HCT116 (cell line): ENCODE data around the gene ATP6V1G2. TPM values are rescaled to one million over a fixed set of nuclear protein-coding genes. Genes with fewer than 3 reads are reported as not detected.
A peak's percentile ranks its signal among the peaks of the same experiment; 100 is the strongest.

Source experiments
- ATAC-seq: fragments of 200-7000 bp; cut with Tn5 transposase; 2 replicates; pipeline ENCODE4 v1.9.1; 2020; ENCODE audit warnings: mild to moderate bottlenecking, moderate library complexity
- BruUV-seq: library from RNA; stranded (reverse); fragments of 400-500 nt; replicated peaks from 2 replicates; lab custom pipeline; 2021; lab: Mats Ljungman, UMichigan
- CTCF ChIA-PET: fragments of 300-600 bp; sonication (Branson Sonifier 250); formaldehyde crosslinking; loops from one replicate; lab custom pipeline; 2021; ENCODE audit warnings: antibody characterized with exemption; lab: Charles Lee
- POLR2A ChIA-PET: fragments of 300-600, 350-600 bp; sonication (Branson Sonifier 250); formaldehyde crosslinking; loops from one replicate; lab custom pipeline; 2021; ENCODE audit warnings: antibody characterized with exemption; lab: Charles Lee
- RAD21 ChIA-PET, 2 experiments: fragments of 300-600 bp; sonication (Branson Sonifier 250); formaldehyde crosslinking; loops; one replicate each; lab custom pipeline; 2023; ENCODE audit warnings: low total read pairs in 2 of 2; ENCODE audit not compliant: uncharacterized antibody in 2 of 2, unreplicated experiment in 2 of 2, low non-redundant PET in 1 of 2; lab: Charles Lee
- DNase-seq: peaks from one replicate; pipeline ENCODE4 v3.0.0-alpha.2; 2010; ENCODE audit warnings: low read depth, low spot score
- H2AFZ ChIP-seq: fragments of 200-600 bp; shearing (Covaris generic), sonication (generic); 2 replicates; pipeline ENCODE4 v1.6.1; 2017; ENCODE audit warnings: low read depth, mixed run types, mixed read lengths, antibody characterized with exemption, low read length; ENCODE audit not compliant: poor library complexity, severe bottlenecking
- H3K27ac ChIP-seq: 2 replicates; pipeline ENCODE4 v1.5.1; 2012; ENCODE audit warnings: low read depth, low read length
- H3K27me3 ChIP-seq: fragments of 200-600 bp; sonication (generic); 2 replicates; pipeline ENCODE4 v1.6.1; 2016; ENCODE audit warnings: mixed run types, low read length, mixed read lengths; ENCODE audit not compliant: insufficient read depth
- H3K36me3 ChIP-seq, 2 experiments: fragments of 200-500 bp in 1 of 2; fragments of 200-600 bp in 1 of 2; sonication (Bioruptor generic) in 1 of 2; sonication (generic) in 1 of 2; 2 replicates each; pipeline versions ENCODE4 v1.5.1 to v1.6.1; 2014 to 2016; ENCODE audit warnings: low read length in 2 of 2, inconsistent platforms in 1 of 2, mixed read lengths in 1 of 2, mixed run types in 1 of 2; ENCODE audit not compliant: insufficient read depth in 2 of 2, control insufficient read depth in 1 of 2
- H3K4me1 ChIP-seq, 2 experiments: fragments of 200-600 bp in 1 of 2; sonication (generic) in 1 of 2; 2 replicates each; pipeline versions ENCODE4 v1.5.1 to v1.6.1; 2012 to 2017; ENCODE audit warnings: low read length in 2 of 2, inconsistent platforms in 1 of 2, mild to moderate bottlenecking in 1 of 2, mixed read lengths in 1 of 2, mixed run types in 1 of 2, moderate library complexity in 1 of 2; ENCODE audit not compliant: insufficient read depth in 2 of 2, control insufficient read depth in 1 of 2
- H3K4me2 ChIP-seq: fragments of 200-600 bp; sonication (generic); 2 replicates; pipeline ENCODE4 v1.6.1; 2017; ENCODE audit warnings: mixed run types, low read length, mixed read lengths
- H3K4me3 ChIP-seq, 2 experiments: fragments of 200-600 bp in 1 of 2; sonication (generic) in 1 of 2; replicated peaks in 1 of 2; 2 replicates each; pipeline ENCODE4 v1.5.1; 2011 to 2016; ENCODE audit warnings: low read length in 2 of 2, control low read depth in 1 of 2, low read depth in 1 of 2, mild to moderate bottlenecking in 1 of 2, mixed read lengths in 1 of 2, mixed run types in 1 of 2
- H3K79me2 ChIP-seq: fragments of 200-600 bp; sonication (generic); 2 replicates; pipeline ENCODE4 v1.6.1; 2017; ENCODE audit warnings: mild to moderate bottlenecking, mixed run types, low read length, moderate library complexity, mixed read lengths; ENCODE audit not compliant: insufficient read depth
- H3K9ac ChIP-seq: fragments of 200-600 bp; sonication (generic); 2 replicates; pipeline ENCODE4 v1.6.1; 2016; ENCODE audit warnings: low read length, mixed read lengths
- H3K9me2 ChIP-seq: fragments of 200-600 bp; sonication (generic), shearing (Covaris generic); 2 replicates; pipeline ENCODE4 v1.6.1; 2017; ENCODE audit warnings: mixed run types, mild to moderate bottlenecking, moderate library complexity; ENCODE audit not compliant: insufficient read depth
- H3K9me3 ChIP-seq, 2 experiments: fragments of 200-500 bp in 1 of 2; fragments of 200-600 bp in 1 of 2; sonication (Bioruptor generic) in 1 of 2; sonication (generic) in 1 of 2; 2 replicates each; pipeline ENCODE4 v1.6.1; 2014 to 2017; ENCODE audit warnings: low read length in 2 of 2, mixed read lengths in 2 of 2, inconsistent platforms in 1 of 2, low read depth in 1 of 2, mild to moderate bottlenecking in 1 of 2, mixed run types in 1 of 2, moderate library complexity in 1 of 2; ENCODE audit not compliant: control insufficient read depth in 1 of 2, insufficient read depth in 1 of 2
- H4K20me1 ChIP-seq: fragments of 200-600 bp; sonication (generic), shearing (Covaris generic); 2 replicates; pipeline ENCODE4 v1.6.1; 2017; ENCODE audit warnings: mixed run types, mild to moderate bottlenecking, moderate library complexity; ENCODE audit not compliant: insufficient read depth
- ATF3 ChIP-seq: IDR thresholded peaks from 2 replicates; pipeline ENCODE4 v1.6.1; 2012
- CBX3 ChIP-seq: IDR thresholded peaks from 2 replicates; pipeline ENCODE4 v1.6.1; 2012; ENCODE audit warnings: low read depth
- CEBPB ChIP-seq: IDR thresholded peaks from 2 replicates; pipeline ENCODE4 v1.6.1; 2012; ENCODE audit warnings: low read depth
- EZH2 ChIP-seq: fragments of 200-600 bp; sonication (generic); IDR thresholded peaks from 2 replicates; pipeline ENCODE4 v1.6.1; 2017; ENCODE audit warnings: antibody characterized with exemption, mixed run types
- EZH2phosphoT487 ChIP-seq: fragments of 200-600 bp; IDR thresholded peaks from 2 replicates; pipeline ENCODE4 v1.6.1; 2018; ENCODE audit warnings: antibody characterized with exemption, borderline replicate concordance
- FOSL1 ChIP-seq: IDR thresholded peaks from 2 replicates; pipeline ENCODE4 v1.6.1; 2012; ENCODE audit warnings: low read depth
- JUND ChIP-seq: IDR thresholded peaks from 2 replicates; pipeline ENCODE4 v1.6.1; 2012
- POLR2AphosphoS5 ChIP-seq: IDR thresholded peaks from 2 replicates; pipeline ENCODE4 v1.6.1; 2011; ENCODE audit warnings: mild to moderate bottlenecking, low read depth, low read length, moderate library complexity
- SP1 ChIP-seq: IDR thresholded peaks from 2 replicates; pipeline ENCODE4 v1.6.1; 2012; ENCODE audit warnings: low read depth
- SRF ChIP-seq: IDR thresholded peaks from 2 replicates; pipeline ENCODE4 v1.6.1; 2012; ENCODE audit warnings: low read depth
- intact Hi-C: fragments of 100-400 bp; cut with micrococcal nuclease; formaldehyde crosslinking; loops from 2 replicates; pipeline ENCODE4 v1.10.0; 2022
- total RNA-seq: library from RNA; stranded (reverse); gene quantifications from one replicate; pipeline ENCODE4 v1.2.1, GENCODE V29; 2021; ENCODE audit not compliant: unreplicated experiment

ATP6V1G2 gene
- total RNA-seq, 1 experiment from 2014 or later: 1.8 TPM

- Histone ChIP-seq H3K79me2 (peaks cover 6% of the 10 kb centered on the region; the same call in 1 of the 2 replicates), H2AFZ (no peak overlapping the region), H3K9me3 (no peaks in the 10 kb centered on the region), H3K9ac (peak overlapping the region; percentile 31), H3K4me2 (peak overlapping the region; percentile 72), H3K9me2 (no peaks in the 10 kb centered on the region), H3K4me3 (0 out of 4 replicates have a peak overlapping the region, but pooled peaks of 1 of the 2 experiments have one; percentile 24), H4K20me1 (no peaks in the 10 kb centered on the region), H3K27ac (no peak overlapping the region), H3K27me3 (no peaks in the 10 kb centered on the region), H3K36me3 (peaks cover 16 to 20% of the 10 kb centered on the region in 2 experiments), H3K4me1 (peaks cover 5 to 24% of the 10 kb centered on the region in 2 experiments; a peak in 3 of 4 replicates)
- ChIA-PET POLR2A (no interaction called here), RAD21 (no interaction called here), CTCF (no interaction called here)
- no TSS peak for BruUV-seq
- ATAC-seq (peak; percentile 28; the same call in 1 of the 2 replicates), DNase-seq (no peak)
- no peak for TF ChIP-seq POLR2AphosphoS5
- no peak for TF ChIP-seq ATF3
- no peak for TF ChIP-seq EZH2phosphoT487
- TF ChIP-seq SP1: no peak
- TF ChIP-seq EZH2: no peak
- TF ChIP-seq CEBPB: no peak
- TF ChIP-seq FOSL1: no peak
- intact Hi-C loops: no loop called here
Measured at GRCh38 chr6:31560697-31561058, 14.3 kb upstream of the ATP6V1G2 start.

- Histone ChIP-seq H3K4me1 (peaks cover 5 to 24% of the 10 kb centered on the region in 2 experiments; a peak in 3 of 4 replicates), H3K36me3 (peaks cover 16 to 20% of the 10 kb centered on the region in 2 experiments)
- TF ChIP-seq SRF (no peak), FOSL1 (peak; percentile 39; the same call in 1 of the 2 replicates), JUND (peak; percentile 45), CBX3 (no peak), SP1 (no peak)
- TF ChIP-seq, all 23 proteins: peak for 2
- no peak overlapping the region for H3K27ac ChIP-seq
- DNase-seq (no peak), ATAC-seq (peak; percentile 72)
- H3K4me2 ChIP-seq: peak overlapping the region; percentile 72
- no peaks in the 10 kb centered on the region for H3K9me2 ChIP-seq
- H4K20me1 ChIP-seq: no peaks in the 10 kb centered on the region
- intact Hi-C loops: no loop called here
- H3K4me3 ChIP-seq: peak overlapping the region in 1 of 2 experiments; percentile 24; a peak in 1 of 4 replicates
- peak overlapping the region; percentile 31 for H3K9ac ChIP-seq
- no peak overlapping the region for H2AFZ ChIP-seq
- no peaks in the 10 kb centered on the region for H3K9me3 ChIP-seq
- H3K79me2 ChIP-seq: peaks cover 6% of the 10 kb centered on the region; the same call in 1 of the 2 replicates
- RAD21 ChIA-PET: no interaction called here
- H3K27me3 ChIP-seq: no peaks in the 10 kb centered on the region
- BruUV-seq: no TSS peak
- CTCF ChIA-PET: no interaction called here
- POLR2A ChIA-PET: no interaction called here
Measured at GRCh38 chr6:31559958-31560696, 13.7 kb upstream of the ATP6V1G2 start.
